SKM-1 treated with dmso at 0.1 percent for 144 hours (cell line): ENCODE results near the gene CHMP5.

Experiments
- DNase-seq: peaks from one replicate; lab custom pipeline; 2025; ENCODE audit not compliant: unreplicated experiment; lab: John Stamatoyannopoulos, UW

Gene CHMP5

DNA sequence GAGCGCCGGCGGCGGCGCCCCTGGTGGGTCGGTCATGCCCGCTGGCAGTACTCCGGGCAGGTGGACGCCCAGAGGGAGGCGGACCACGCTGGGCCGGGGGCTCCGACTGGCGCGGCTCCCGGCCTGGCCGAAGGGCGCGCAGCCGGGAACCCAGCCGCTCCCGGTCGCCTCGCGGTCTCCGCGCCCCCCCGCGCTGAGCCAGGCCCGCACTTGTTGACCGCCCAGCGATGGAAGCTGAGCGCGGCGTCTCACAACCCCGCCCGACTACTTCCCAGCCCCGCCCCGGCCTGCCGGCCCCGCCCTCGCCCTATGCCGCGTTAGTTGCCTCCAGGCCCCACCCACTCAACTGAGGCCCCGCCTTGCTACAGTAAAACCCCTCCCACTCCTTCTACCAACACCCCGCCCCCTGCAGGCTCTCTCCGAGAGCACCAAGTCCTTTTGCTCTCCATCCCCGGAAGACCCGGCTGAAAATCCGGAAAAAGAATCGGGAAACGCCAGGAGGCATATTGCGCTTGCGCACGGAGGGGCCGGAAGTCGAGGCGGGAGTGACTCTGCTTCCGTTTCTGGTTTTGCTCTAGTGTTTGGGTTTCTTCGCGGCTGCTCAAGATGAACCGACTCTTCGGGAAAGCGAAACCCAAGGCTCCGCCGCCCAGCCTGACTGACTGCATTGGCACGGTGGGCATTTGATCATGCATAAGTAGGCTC is at the start of gene CHMP5, which contains the start of gene BAG1:
Gene CHMP5 (plus strand): TSS at position 577 of the 705 bp plus-strand sequence. CDS start 30 bp downstream, at position 607.
Gene BAG1 (minus strand): TSS at position 236 of the 705 bp plus-strand sequence.
- peak; percentile 98 for DNase-seq

- DNase-seq = peak; percentile 76
Measured at GRCh38 chr9:33220681-33221567, 43.9 kb upstream of the CHMP5 start.

GRCh38 chr9:33221568-33221884 is 43.3 kb upstream of the CHMP5 start:
- no peak for DNase-seq

DNA sequence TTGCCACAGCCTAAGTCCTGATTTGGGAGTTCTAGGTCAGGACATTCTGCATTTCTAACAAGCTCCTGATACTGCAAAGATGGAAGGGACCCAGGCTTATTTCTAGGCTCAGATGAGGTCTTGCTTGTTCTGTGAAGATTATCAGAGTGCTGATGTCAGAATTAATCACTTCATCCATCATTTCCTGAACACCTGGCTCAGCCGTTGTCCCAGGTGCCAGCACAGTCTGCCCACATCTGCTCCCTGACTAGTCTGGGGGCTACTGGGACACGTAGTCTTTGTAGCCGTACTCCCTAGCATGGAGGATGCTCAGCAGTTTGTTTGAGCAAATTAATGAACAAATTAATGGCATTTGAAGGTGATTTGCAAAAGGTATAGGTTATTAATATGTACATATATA is 42.8 kb upstream of the CHMP5 start:
- no peak for DNase-seq

GRCh38 chr9:33223696-33224095 is 41.2 kb upstream of the CHMP5 start:
- DNase-seq = no peak

DNA sequence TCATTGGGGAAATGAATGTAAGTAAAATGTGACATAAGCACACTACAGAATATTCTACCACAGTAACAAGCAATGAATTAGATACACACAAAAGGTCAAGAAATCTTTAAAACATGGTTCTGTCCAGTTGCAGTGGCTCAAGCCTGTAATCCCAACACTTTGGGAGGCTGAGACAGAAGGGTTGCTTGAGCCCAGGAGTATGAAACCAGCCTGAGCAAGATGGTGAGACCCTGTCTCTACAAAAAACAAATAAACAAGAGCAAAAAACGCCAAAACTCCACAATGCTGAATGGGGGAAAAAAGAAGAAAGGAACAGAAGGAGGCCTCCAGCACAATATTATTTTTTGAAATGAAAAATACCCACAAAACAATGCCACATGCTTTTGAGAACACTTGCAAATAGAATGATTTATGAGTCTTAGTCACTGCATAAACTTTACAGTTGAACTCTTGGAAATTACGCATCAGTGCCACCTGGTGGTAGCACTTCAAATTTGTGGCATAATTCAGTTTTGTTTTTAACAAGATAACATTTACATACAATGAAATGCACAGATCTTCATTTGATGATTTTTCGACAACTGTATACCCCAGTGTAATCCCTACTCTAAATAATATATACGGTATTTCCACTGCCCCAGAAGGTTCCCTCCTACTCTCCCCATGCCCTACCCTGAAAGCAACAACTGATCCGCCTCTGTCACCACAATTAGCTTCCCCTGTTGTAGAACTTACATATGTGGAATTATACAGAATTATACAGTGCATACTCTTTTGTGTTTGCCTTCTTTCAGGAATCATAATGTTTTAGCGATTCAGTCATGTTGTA is 39.3 kb upstream of the CHMP5 start:
- DNase-seq = peak; percentile 61

- peak; percentile 93 for DNase-seq
Measured at GRCh38 chr9:33227008-33227398, 37.8 kb upstream of the CHMP5 start.

DNA sequence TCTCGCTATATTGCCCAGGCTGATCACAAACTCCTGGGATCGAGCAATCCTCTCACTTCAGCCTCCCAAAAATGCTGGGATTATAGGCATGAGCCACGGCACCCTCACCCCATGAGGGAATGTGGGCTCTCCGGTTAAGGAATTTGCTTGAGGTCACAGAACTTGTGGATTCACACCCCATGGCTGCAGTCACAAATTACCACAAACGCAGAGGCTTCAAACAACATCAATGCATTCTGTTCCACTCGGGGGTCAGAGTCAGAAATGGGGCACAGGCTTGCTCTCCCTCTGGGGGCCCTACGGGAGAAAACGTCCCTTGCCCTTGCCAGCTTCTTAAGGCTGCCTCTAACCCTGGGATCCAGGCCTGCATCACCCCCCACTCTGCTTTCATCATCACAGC is 37.1 kb upstream of the CHMP5 start:
- no peak for DNase-seq

- DNase-seq = no peak
Measured at GRCh38 chr9:33228606-33229005, 36.2 kb upstream of the CHMP5 start.

- DNase-seq = no peak
Measured at GRCh38 chr9:33229359-33230114, 35.3 kb upstream of the CHMP5 start.

DNA sequence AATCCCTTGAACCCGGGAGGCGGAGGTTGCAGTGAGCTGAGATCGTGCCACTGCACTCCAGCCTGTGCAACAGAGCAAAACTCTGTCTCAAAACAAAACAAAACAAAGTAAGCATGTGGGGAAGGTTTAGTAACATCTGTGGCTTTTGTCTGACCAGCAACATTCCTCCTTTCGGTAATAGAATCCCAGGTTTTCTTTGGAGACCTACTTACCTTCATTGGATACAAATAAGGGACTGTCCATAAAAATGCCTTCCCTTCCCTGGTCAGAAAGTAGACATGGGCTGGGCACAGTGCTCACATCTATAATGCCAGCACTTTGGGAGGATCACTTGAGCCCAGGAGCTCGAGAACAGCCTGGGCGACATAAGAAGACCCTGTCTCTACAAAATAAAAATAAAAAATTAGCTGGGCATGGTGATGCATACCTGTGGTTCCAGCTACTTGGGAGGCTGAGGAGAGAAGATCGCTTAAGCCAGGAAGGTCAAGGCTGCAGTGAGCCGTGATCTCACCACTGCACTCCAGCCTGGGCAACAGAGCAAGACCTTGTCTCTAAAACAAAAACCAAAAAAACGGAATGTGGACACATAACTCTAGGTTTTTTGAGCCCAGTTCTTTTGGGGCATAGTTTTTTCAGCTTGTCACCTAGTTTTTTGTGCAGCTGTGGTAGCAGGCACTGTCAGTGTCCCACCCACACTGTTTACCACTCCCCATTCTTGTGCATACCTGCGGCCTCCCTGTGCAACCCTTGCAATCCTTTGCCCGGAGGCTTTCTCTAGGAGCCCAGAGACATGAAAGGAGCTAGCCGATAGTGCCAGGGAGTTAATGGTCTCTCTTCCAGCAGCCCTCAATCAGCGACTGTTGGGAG is 33.9 kb upstream of the CHMP5 start:
- no peak for DNase-seq

- DNase-seq = no peak
Measured at GRCh38 chr9:33231623-33231942, 33.3 kb upstream of the CHMP5 start.

- DNase-seq = no peak
Measured at GRCh38 chr9:33232815-33233214, 32.0 kb upstream of the CHMP5 start.

- DNase-seq = no peak
Measured at GRCh38 chr9:33233626-33234342, 31.1 kb upstream of the CHMP5 start.

GRCh38 chr9:33234511-33235467 is 30.1 kb upstream of the CHMP5 start:
- DNase-seq = no peak

GRCh38 chr9:33236571-33236970 is 28.3 kb upstream of the CHMP5 start:
- no peak for DNase-seq

GRCh38 chr9:33239921-33240320 is 24.9 kb upstream of the CHMP5 start, which contains the start of gene SPINK4:
Gene SPINK4 (plus strand): TSS chr9:33240167. CDS start chr9:33240209, 42 bp downstream.
- no peak for DNase-seq

DNA sequence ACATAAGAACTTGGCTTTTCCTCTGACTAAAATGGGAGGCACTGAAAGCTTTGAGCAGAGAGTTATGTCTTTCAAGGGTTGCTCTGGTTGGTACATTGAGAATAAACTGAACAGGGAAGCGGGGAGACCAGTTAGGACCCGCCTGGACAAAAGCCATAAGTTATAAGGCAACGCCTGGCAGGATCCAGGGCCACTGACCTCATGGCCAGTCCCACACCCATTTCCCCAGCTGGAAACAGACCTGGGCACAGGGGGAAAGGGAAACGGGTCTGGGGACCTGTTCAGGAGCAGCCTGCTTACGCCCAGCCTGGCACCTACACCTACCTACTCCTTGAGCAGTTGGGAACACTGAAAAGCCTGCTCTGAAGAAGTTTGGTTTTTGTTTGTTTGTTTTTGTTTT is 23.6 kb upstream of the CHMP5 start:
- DNase-seq = no peak
